Measurements from ENCODE around the gene LYPD6B. TPM values are rescaled to one million over a fixed set of nuclear protein-coding genes. Genes with fewer than 3 reads are reported as not detected.
A peak's percentile ranks its signal among the peaks of the same experiment; 100 is the strongest.

Gene LYPD6B
- polyA plus RNA-seq, 3 donors, result not detected

GRCh38 chr2:149170911-149171310, 132.4 kb downstream of the LYPD6B start:
- Mint-ChIP-seq H3K4me3 (no peak overlapping the region), H3K4me1 (peaks cover 16% of the 10 kb centered on the region), H3K9me3 (peaks cover 6 to 19% (median 12%) of the 10 kb centered on the region in 7 donors), H3K36me3 (peaks cover 0 to 1% of the 10 kb centered on the region in 2 donors), H3K27me3 (ENCODE audit: low read depth in 3 of 3) (peaks cover 1 to 7% (median 1%) of the 10 kb centered on the region in 3 donors), H3K27ac (peak overlapping the region in 1 of 7 donors; percentile 57)
- WGBS (ENCODE audit: insufficient coverage), result 81% methylated on average over 2 of the region's 3 CpGs
- Histone ChIP-seq H3K36me3 (replicated peaks in 1 of 2; ENCODE audit: control insufficient read depth in 1 of 2, insufficient read depth in 2 of 2, low read length in 2 of 2) (no peaks in the 10 kb centered on the region), H3K27ac (ENCODE audit: low read depth in 1 of 2, low read length in 2 of 2) (no peak overlapping the region), H3K4me2 (replicated peaks; ENCODE audit: extremely low read depth, low read length, poor library complexity, severe bottlenecking) (no peak overlapping the region), H3K27me3 (ENCODE audit: control insufficient read depth in 2 of 2, insufficient read depth in 2 of 2, low read length in 2 of 2) (no peaks in the 10 kb centered on the region), H3K9me3 (replicated peaks in 1 of 2; ENCODE audit: control insufficient read depth in 1 of 2, insufficient read depth in 1 of 2, low read length in 2 of 2) (peaks cover 10 to 11% of the 10 kb centered on the region in 2 donors), H3K4me1 (ENCODE audit: control insufficient read depth in 1 of 2, insufficient read depth in 2 of 2, low read length in 2 of 2) (peaks cover 12 to 14% of the 10 kb centered on the region in 2 donors), H3K9ac (ENCODE audit: insufficient read depth, low read length, poor library complexity, severe bottlenecking) (no peak overlapping the region), H4K20me1 (ENCODE audit: insufficient read depth, low read length) (no peaks in the 10 kb centered on the region), H3K79me2 (ENCODE audit: insufficient read depth, low read length) (no peaks in the 10 kb centered on the region), H2AFZ (ENCODE audit: insufficient read depth, low read depth, low read length, poor library complexity, severe bottlenecking) (no peak overlapping the region), H3K4me3 (replicated peaks in 1 of 3; ENCODE audit: low read depth in 2 of 3, low read length in 3 of 3) (no peak overlapping the region)
- intact Hi-C loops (cut with micrococcal nuclease), result no loop called here
- DNase-seq, result no peak
- TF ChIP-seq CTCF (IDR thresholded peaks at IDR 0.05), result no peak

GRCh38 chr2:149173220-149173619, 134.7 kb downstream of the LYPD6B start:
- TF ChIP-seq CTCF (IDR thresholded peaks at IDR 0.05), result no peak
- Histone ChIP-seq H3K36me3 (replicated peaks in 1 of 2; ENCODE audit: control insufficient read depth in 1 of 2, insufficient read depth in 2 of 2, low read length in 2 of 2) (no peaks in the 10 kb centered on the region), H3K27ac (ENCODE audit: low read depth in 1 of 2, low read length in 2 of 2) (no peak overlapping the region), H3K9me3 (replicated peaks in 1 of 2; ENCODE audit: control insufficient read depth in 1 of 2, insufficient read depth in 1 of 2, low read length in 2 of 2) (peaks cover 10 to 11% of the 10 kb centered on the region in 2 donors), H2AFZ (ENCODE audit: insufficient read depth, low read depth, low read length, poor library complexity, severe bottlenecking) (no peak overlapping the region), H4K20me1 (ENCODE audit: insufficient read depth, low read length) (no peaks in the 10 kb centered on the region), H3K9ac (ENCODE audit: insufficient read depth, low read length, poor library complexity, severe bottlenecking) (no peak overlapping the region), H3K4me2 (replicated peaks; ENCODE audit: extremely low read depth, low read length, poor library complexity, severe bottlenecking) (no peak overlapping the region), H3K79me2 (ENCODE audit: insufficient read depth, low read length) (no peaks in the 10 kb centered on the region), H3K27me3 (ENCODE audit: control insufficient read depth in 2 of 2, insufficient read depth in 2 of 2, low read length in 2 of 2) (no peaks in the 10 kb centered on the region), H3K4me1 (ENCODE audit: control insufficient read depth in 1 of 2, insufficient read depth in 2 of 2, low read length in 2 of 2) (peaks cover under 1 to 3% of the 10 kb centered on the region in 2 donors), H3K4me3 (replicated peaks in 1 of 3; ENCODE audit: low read depth in 2 of 3, low read length in 3 of 3) (no peak overlapping the region)
- no peak for DNase-seq
- WGBS (ENCODE audit: insufficient coverage), result no CpG with 5 or more reads among the region's 3 CpGs
- H3K4me3 Mint-ChIP-seq, result no peak overlapping the region
- H3K4me1 Mint-ChIP-seq, result peaks cover 3% of the 10 kb centered on the region
- peaks cover 0 to 1% (median 0%) of the 10 kb centered on the region in 3 donors for H3K27me3 Mint-ChIP-seq (ENCODE audit: low read depth in 3 of 3)
- H3K9me3 Mint-ChIP-seq, result peaks cover 6 to 19% (median 12%) of the 10 kb centered on the region in 7 donors
- no peaks in the 10 kb centered on the region for H3K36me3 Mint-ChIP-seq
- intact Hi-C loops (cut with micrococcal nuclease), result no loop called here
- H3K27ac Mint-ChIP-seq, result no peak overlapping the region
